HUES6 (cell line): Measurements from ENCODE around the gene KCND1.
A peak's percentile ranks its signal among the peaks of the same experiment; 100 is the strongest.

Source experiments
- H3K27ac ChIP-seq: 2 replicates; pipeline ENCODE4 v1.7.0; 2013; ENCODE audit warnings: low read depth, mild to moderate bottlenecking, low read length, inconsistent platforms
- H3K27me3 ChIP-seq: 2 replicates; pipeline ENCODE4 v1.6.1; 2013; ENCODE audit warnings: low read length; ENCODE audit not compliant: control insufficient read depth, insufficient read depth
- H3K36me3 ChIP-seq: 2 replicates; pipeline ENCODE4 v1.6.1; 2013; ENCODE audit warnings: low read length; ENCODE audit not compliant: control insufficient read depth, insufficient read depth
- H3K4me1 ChIP-seq: 2 replicates; pipeline ENCODE4 v1.6.1; 2013; ENCODE audit warnings: low read length; ENCODE audit not compliant: control insufficient read depth, insufficient read depth
- H3K4me3 ChIP-seq: 2 replicates; pipeline ENCODE4 v1.5.1; 2013; ENCODE audit warnings: low read depth, low read length
- H3K9ac ChIP-seq: one replicate; pipeline ENCODE4 v1.6.1; 2013; ENCODE audit warnings: mild to moderate bottlenecking, low read length
- H3K9me3 ChIP-seq: 2 replicates; pipeline ENCODE4 v1.6.1; 2013; ENCODE audit warnings: low read depth, low read length; ENCODE audit not compliant: control insufficient read depth, insufficient read depth

KCND1 gene

DNA sequence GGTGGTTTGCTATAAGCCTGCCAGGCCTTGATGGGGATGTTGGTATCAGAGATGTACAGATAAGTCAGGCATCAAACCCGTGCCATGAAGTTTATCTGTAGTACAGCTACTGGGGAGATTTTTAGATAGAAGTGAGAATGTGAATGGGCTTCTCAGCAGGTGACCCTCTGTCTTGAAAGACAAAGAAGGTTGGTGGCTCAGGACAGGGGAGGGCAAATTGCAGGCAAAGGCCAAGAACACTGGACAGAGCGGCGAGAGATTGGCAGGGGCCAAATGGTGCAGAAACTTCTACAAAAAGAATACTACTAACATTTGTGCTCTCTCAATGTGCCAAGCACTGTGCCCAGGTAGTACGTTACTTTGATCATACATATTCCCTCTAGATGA, 50.9 kb downstream of the KCND1 start:
- H3K27me3 ChIP-seq: no peaks in the 10 kb centered on the region
- peaks cover 55% of the 10 kb centered on the region for H3K36me3 ChIP-seq
- H3K27ac ChIP-seq: peak overlapping the region; percentile 27; the same call in 1 of the 2 replicates

DNA sequence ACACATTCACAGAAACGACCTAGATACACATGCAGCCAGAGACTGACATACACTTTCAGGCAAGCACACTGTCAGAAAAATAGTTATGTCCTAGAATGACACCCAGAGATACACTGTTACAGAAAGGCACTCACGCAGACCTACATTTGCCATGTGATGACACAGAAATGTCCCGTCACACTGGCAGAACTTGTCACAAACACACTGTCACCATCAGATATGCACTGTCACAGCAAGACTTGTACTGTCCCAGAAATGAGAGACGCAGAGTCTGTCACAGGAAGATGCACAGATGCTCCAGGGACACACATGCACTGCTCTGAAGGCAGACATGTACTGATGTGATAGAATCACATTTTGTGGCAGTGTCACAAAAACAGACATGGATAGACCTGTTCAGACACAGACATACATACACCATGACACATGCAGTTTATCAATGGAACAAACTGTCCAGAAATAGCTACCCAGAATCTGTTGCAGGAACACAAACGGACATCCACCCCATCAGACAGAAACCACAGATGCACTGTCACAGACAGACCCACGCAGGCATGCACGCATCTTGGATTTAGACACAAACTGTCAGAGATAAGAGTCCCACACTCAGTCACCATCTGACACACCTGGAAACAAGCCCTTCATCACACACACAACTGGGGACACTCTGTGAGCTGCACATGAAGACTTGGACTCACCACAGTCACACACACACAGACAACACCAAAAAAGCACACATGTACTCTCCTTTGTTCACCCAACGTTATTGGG, 51.5 kb downstream of the KCND1 start:
- Histone ChIP-seq H3K27me3 (no peaks in the 10 kb centered on the region), H3K27ac (peak overlapping the region; percentile 95; the same call in 1 of the 2 replicates), H3K4me3 (peak overlapping the region; percentile 79), H3K36me3 (peaks cover 56% of the 10 kb centered on the region), H3K9me3 (peaks cover 4% of the 10 kb centered on the region; the same call in 1 of the 2 replicates), H3K9ac (peak overlapping the region; percentile 86), H3K4me1 (peaks cover 26% of the 10 kb centered on the region; the same call in 1 of the 2 replicates)

More for the DNA sequence above, 50.9 kb downstream of the KCND1 start:
- H3K9ac ChIP-seq: peak overlapping the region; percentile 86
- peaks cover 31% of the 10 kb centered on the region for H3K4me1 ChIP-seq
- peak overlapping the region; percentile 79 for H3K4me3 ChIP-seq
- H3K9me3 ChIP-seq: peaks cover 4% of the 10 kb centered on the region; the same call in 1 of the 2 replicates

DNA sequence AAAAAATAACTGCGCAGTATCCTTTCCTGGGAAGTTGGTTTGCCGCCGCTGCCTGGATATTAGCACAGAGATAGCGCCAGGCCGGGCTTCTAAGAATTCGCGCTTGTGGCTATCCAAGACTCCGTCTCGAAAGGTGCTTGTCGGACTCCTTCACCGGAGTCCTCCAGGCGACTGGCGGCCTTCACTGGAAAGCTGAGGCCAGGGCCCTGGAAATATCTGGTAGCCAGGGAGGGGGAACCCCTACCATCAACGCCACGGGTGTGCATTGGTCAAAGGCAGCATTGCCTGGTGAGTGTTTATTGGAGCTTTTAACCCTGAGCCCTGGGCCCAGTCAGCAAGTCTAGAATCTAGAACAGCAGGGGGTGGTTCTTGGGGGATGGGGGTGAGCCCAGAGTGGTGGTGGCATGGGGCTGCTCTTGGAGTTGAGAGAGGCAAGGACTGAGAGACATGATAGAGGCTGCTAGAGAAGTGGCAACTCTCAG, 52.2 kb downstream of the KCND1 start:
- no peaks in the 10 kb centered on the region for H3K27me3 ChIP-seq
- peaks cover 6% of the 10 kb centered on the region; the same call in 1 of the 2 replicates for H3K9me3 ChIP-seq
- peaks cover 61% of the 10 kb centered on the region for H3K36me3 ChIP-seq
- peaks cover 26% of the 10 kb centered on the region for H3K4me1 ChIP-seq
- peak overlapping the region; percentile 95 for H3K27ac ChIP-seq
- H3K4me3 ChIP-seq: peak overlapping the region; percentile 79
- H3K9ac ChIP-seq: peak overlapping the region; percentile 86

DNA sequence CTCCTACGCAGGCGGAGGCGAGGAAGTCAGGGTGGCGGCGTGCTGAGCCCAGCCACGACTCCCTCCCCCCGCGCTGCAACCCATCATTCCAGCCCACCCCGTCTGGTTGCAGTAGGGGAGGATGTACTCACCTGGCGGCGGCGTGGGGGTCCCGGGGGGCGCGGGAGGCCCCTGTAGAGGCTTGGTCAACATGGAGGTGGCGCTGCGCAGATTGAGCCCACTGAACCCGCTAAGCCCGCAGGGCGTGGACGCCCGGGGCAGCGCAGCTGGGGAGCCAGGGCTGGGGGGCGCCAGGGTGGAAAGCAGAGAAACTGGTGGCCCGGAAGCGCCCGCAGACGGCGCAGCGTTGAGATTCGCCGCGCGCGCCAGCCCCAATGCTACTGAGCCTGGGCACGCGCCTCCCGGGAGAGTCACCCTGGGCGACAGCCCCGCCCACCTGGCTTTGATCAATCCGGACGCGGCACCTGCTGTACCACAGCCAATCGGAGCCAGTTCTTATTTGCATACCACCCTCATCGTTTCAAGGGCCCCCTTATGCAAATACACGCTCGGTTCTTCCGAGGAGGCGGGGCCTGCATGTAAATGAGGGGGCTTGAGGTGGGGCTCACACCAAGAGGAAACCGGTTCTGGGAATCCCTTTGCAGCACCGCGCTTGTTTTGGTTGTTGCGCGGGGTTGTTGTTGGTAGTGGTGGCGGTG, 52.9 kb downstream of the KCND1 start, which contains the start of gene PIM2:
Gene PIM2, minus strand, starts transcription at position 382 of the 698 bp plus-strand sequence. Its CDS starts 190 bp downstream, at position 192.
- H3K4me3 ChIP-seq: peak within 1 kb of the TSS; percentile 79
- peaks cover 26% of the 10 kb centered on the region for H3K4me1 ChIP-seq
- peak within 1 kb of the TSS; percentile 95 for H3K27ac ChIP-seq
- peaks cover 6% of the 10 kb centered on the region; the same call in 1 of the 2 replicates for H3K9me3 ChIP-seq
- H3K27me3 ChIP-seq: no peaks in the 10 kb centered on the region
- H3K36me3 ChIP-seq: peaks cover 61% of the 10 kb centered on the region
- H3K9ac ChIP-seq: peak within 1 kb of the TSS; percentile 95

DNA sequence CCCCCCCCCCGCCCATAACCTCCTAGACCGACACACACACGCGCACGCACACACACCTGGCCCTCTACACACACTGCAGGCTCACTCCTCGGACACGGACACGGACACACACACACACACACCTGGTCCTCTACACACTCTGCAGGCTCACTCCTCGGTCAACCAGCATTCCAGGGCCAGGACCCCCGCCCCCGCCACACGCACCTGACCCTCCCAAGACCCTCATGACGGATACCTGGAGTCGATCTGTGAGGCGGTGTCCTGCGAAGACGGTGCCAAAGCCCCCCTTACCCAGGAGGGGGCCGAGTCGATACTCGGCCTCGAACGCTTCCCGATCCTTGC, 53.4 kb downstream of the KCND1 start:
- H3K9me3 ChIP-seq: peaks cover 2% of the 10 kb centered on the region; the same call in 1 of the 2 replicates
- peak overlapping the region; percentile 95 for H3K9ac ChIP-seq
- peaks cover 26% of the 10 kb centered on the region for H3K4me1 ChIP-seq
- peak overlapping the region; percentile 79 for H3K4me3 ChIP-seq
- peak overlapping the region; percentile 95 for H3K27ac ChIP-seq
- no peaks in the 10 kb centered on the region for H3K27me3 ChIP-seq
- peaks cover 61% of the 10 kb centered on the region for H3K36me3 ChIP-seq

DNA sequence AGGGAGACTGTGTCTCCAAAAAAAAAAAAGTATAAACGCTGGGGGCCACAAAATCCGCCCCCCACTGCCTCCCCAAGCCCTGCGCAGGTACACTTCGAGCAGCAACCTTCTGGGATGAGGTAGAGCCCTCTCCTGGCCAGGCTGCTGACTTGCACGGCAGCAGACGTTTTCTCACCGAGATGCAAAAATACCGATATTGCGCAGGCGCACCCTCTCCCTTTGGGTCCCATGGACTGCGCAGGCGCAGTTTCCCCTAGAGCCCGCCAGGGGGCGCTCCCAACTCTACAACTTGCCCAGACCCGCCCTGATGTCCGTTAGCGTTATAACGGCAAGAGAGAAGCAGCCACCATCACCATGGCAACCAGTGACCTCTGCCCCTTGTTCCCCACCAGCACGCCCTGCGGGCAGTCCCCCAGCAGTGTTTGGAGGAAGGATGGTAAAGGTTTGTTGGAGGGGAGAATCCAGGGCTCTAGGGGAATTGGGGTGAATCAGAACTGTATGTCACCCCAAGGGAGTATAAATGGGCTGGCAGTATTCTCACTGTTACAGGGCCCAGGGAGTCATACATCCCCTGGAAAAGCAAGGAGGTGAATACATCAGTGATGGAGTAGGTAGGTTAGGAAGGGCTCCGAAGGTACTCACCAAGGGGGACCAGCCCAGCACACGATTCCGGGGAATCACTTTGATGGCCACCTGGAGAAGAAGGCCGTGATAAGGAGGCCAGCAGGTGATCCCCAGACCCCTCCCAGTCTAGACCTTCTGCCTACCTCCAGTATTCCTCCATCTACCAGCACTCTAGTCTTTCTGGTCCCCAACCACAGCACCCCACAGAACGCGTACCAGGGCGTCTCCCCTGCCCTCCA, 54.3 kb downstream of the KCND1 start:
- H3K9me3 ChIP-seq: peaks cover 2% of the 10 kb centered on the region; the same call in 1 of the 2 replicates
- H3K36me3 ChIP-seq: peaks cover 62% of the 10 kb centered on the region
- no peak overlapping the region; the same call in 1 of the 2 replicates for H3K27ac ChIP-seq
- peak overlapping the region; percentile 79 for H3K4me3 ChIP-seq
- peak overlapping the region; percentile 95 for H3K9ac ChIP-seq
- H3K4me1 ChIP-seq: peaks cover 26% of the 10 kb centered on the region
- H3K27me3 ChIP-seq: no peaks in the 10 kb centered on the region

DNA sequence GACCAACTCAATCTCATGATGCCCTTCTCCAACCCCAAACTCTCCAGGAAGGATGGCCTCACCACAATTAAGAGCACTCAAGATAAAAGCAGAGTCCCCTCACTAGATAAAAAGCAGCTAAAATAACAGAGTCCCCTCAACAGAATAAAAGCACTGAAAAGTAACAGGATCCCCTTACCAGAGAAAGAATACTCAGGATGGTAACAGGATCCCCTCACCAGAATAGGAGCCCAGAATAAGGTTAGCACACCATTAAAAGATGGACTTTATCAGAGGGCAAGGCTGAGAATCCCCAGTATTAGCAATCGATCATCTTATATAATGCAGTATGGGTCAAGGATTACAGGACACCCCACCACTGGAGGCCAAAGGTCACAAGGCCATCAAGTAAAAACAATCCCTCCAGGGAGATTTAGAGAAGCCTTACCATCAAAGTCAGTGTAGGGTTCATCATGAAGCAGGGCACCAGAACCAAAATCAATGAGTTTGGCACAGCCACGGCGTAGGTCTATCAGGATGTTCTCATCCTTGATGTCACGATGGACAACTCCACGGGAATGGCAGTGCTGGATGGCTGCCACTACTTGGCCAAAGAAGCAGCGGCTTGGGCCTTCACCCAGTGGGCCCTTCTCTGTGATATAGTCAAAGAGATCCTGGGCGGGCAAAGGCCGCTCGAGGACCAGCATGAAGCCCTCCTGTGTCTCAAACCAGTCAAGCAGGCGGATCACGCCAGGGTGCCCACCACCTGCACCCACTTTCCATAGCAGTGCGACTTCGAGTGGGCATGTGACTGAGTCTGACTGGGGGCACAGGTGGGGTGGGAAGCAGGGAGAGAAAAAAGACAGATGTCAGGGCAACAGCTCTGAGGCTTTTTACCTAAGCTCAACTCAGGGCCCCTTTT, 56.8 kb downstream of the KCND1 start:
- H3K4me1 ChIP-seq: peaks cover 8% of the 10 kb centered on the region
- H3K9me3 ChIP-seq: peaks cover 2% of the 10 kb centered on the region; the same call in 1 of the 2 replicates
- H3K4me3 ChIP-seq: peak overlapping the region; percentile 27
- H3K27me3 ChIP-seq: no peaks in the 10 kb centered on the region
- H3K36me3 ChIP-seq: peaks cover 58% of the 10 kb centered on the region
- H3K27ac ChIP-seq: no peak overlapping the region
- H3K9ac ChIP-seq: peak overlapping the region; percentile 6

DNA sequence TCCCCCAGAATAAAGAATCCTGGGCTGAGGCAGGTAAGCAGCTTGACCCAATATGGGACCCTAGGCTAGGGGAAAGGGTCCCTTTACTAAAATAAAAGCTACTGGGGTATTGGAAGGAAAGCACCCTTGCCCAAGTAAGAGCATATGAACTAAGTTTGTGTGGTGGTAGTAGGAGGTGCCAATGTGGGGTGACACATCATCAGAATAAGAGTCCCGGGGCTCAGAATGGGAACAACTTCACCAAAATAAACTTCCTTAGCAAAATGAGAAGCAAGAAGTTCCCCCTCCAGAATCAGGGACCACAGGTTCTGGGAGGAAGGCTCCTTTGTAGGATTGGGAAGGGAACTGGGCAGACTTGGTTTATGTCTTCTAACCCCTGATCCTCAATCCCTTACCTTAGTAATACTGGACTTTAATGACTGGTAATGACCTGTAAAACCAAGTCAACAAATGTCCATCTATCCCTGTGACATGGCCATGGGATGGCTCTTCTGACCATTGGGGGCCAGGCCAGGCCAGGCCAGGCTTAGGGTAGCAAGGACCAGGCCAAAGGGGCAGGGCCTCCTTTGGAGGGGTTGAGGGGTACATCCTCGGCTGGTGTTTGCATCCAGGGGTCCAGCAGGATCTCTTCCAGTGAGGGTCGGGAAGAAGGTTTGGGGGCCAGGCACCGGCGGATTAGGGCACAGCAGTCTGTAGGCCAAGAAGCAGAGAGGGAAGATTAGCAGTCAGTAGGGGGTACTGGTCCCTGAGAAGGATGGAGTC, 57.9 kb downstream of the KCND1 start:
- no peak overlapping the region for H3K27ac ChIP-seq
- H3K4me1 ChIP-seq: peaks cover 6% of the 10 kb centered on the region
- H3K9me3 ChIP-seq: peaks cover 2% of the 10 kb centered on the region; the same call in 1 of the 2 replicates
- H3K36me3 ChIP-seq: peaks cover 62% of the 10 kb centered on the region
- no peaks in the 10 kb centered on the region for H3K27me3 ChIP-seq
- no peak overlapping the region for H3K9ac ChIP-seq
- H3K4me3 ChIP-seq: peak overlapping the region; percentile 17; the same call in 1 of the 2 replicates

DNA sequence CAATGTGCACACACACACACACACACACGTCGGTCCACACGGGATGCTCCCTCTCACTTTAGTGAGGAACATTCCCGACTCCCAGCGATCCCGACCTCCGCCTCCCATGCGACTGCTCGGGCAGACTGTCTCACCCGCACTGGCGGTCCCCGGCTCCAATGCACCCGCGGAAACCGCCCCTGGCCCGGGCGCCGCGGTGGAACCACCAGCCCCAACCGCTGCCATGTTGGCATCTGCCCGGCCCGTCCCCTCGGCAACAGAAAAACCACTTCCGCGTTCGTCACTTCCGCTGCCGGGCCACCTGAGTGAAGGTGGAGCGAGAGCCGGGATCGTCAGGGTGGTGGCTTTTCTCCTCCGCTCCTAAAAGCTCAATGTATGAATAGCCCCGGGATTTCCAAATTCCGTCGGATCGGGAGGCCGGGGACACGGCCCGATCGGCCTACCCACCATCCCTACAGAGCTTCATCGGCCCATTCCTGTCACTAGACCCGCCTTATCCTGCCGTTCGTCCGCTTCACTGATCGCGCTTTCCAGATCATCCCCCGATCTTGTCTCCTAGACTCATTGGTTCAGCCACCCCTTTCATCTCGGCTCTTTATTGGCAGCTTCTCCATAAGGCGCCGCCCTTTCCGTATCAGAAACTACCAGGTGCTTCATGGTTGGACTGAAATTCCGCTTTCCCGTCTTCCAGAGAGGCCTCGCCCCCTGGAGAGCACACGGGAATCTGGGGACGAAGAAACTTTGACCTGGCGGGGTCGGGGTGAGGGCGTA, 60.0 kb downstream of the KCND1 start, which contains the start of gene SLC35A2:
Gene SLC35A2, minus strand, starts transcription at position 235 of the 771 bp plus-strand sequence. Its CDS starts 10 bp downstream, at position 225.
- H3K27ac ChIP-seq: peak within 1 kb of the TSS; percentile 24; the same call in 1 of the 2 replicates
- peaks cover 2% of the 10 kb centered on the region; the same call in 1 of the 2 replicates for H3K9me3 ChIP-seq
- H3K27me3 ChIP-seq: peaks cover under 1% of the 10 kb centered on the region; the same call in 1 of the 2 replicates

More for the DNA sequence above, 60.0 kb downstream of the KCND1 start, which contains the start of gene SLC35A2:
- H3K36me3 ChIP-seq: peaks cover 47% of the 10 kb centered on the region
- peaks cover 6% of the 10 kb centered on the region for H3K4me1 ChIP-seq
- peak within 1 kb of the TSS; percentile 72 for H3K9ac ChIP-seq
- H3K4me3 ChIP-seq: peak within 1 kb of the TSS; percentile 67
